IMR-90 (cell line): ENCODE results near the gene MRM2. TPM values are rescaled to one million over a fixed set of nuclear protein-coding genes. Genes with fewer than 3 reads are reported as not detected.

Experiments used
- ATAC-seq: fragments of 200-7000 bp; cut with Tn5 transposase; 2 replicates; pipeline ENCODE4 v1.9.1; 2020; ENCODE audit warnings: low read depth, mild to moderate bottlenecking, moderate library complexity
- BruUV-seq: library from RNA; stranded (reverse); fragments of 400-500 nt; replicated peaks from 2 replicates; lab custom pipeline; 2021; lab: Mats Ljungman, UMichigan
- CTCF ChIA-PET: fragments of 300-600 bp; formaldehyde crosslinking; extraction: SDS; loops from one replicate; lab custom pipeline; 2021; ENCODE audit warnings: antibody characterized with exemption; lab: Yijun Ruan, JAX
- POLR2A ChIA-PET: fragments of 300-600 bp; sonication (Branson Sonifier 250); formaldehyde crosslinking; loops from one replicate; lab custom pipeline; 2022; ENCODE audit warnings: antibody characterized with exemption; ENCODE audit not compliant: unreplicated experiment; lab: Charles Lee
- DNase-seq: peaks from one replicate; pipeline ENCODE4 v3.0.0; 2013
- H2AFZ ChIP-seq: replicated peaks from 2 replicates; pipeline ENCODE3; 2013; ENCODE audit warnings: low read length, mild to moderate bottlenecking; ENCODE audit not compliant: poor library complexity
- H2AK5ac ChIP-seq: 2 replicates; pipeline ENCODE4 v1.6.1; 2013; ENCODE audit warnings: low read depth, low read length, inconsistent platforms
- H2AK9ac ChIP-seq: replicated peaks from 2 replicates; pipeline ENCODE3; 2013; ENCODE audit warnings: mild to moderate bottlenecking, low read depth, low read length, moderate library complexity; ENCODE audit not compliant: poor library complexity
- H2BK120ac ChIP-seq: 2 replicates; pipeline ENCODE4 v1.6.1; 2013; ENCODE audit warnings: low read depth, low read length, inconsistent platforms
- H2BK15ac ChIP-seq: 3 replicates; pipeline ENCODE4 v1.6.1; 2013; ENCODE audit warnings: low read depth, low read length, inconsistent platforms
- H2BK20ac ChIP-seq: 2 replicates; pipeline ENCODE4 v1.6.1; 2013; ENCODE audit warnings: low read depth, mild to moderate bottlenecking, inconsistent platforms, low read length, moderate library complexity
- H2BK5ac ChIP-seq: 2 replicates; pipeline ENCODE4 v1.6.1; 2013; ENCODE audit warnings: mild to moderate bottlenecking, low read depth, low read length, inconsistent platforms; ENCODE audit not compliant: poor library complexity, severe bottlenecking
- H3K14ac ChIP-seq: replicated peaks from 2 replicates; pipeline ENCODE4 v1.6.1; 2013; ENCODE audit warnings: low read depth, low read length, inconsistent platforms
- H3K18ac ChIP-seq: 2 replicates; pipeline ENCODE4 v1.6.1; 2013; ENCODE audit warnings: low read depth, low read length, control low read depth
- H3K23ac ChIP-seq: 2 replicates; pipeline ENCODE4 v1.6.1; 2013; ENCODE audit warnings: low read depth, low read length, inconsistent platforms
- H3K27ac ChIP-seq: 2 replicates; pipeline ENCODE4 v1.5.1; 2013; ENCODE audit warnings: mild to moderate bottlenecking, control low read depth, low read length; ENCODE audit not compliant: insufficient read depth
- H3K27me3 ChIP-seq: 2 replicates; pipeline ENCODE4 v1.6.1; 2013; ENCODE audit warnings: low read length; ENCODE audit not compliant: control insufficient read depth, insufficient read depth
- H3K36me3 ChIP-seq: 2 replicates; pipeline ENCODE4 v1.6.1; 2013; ENCODE audit warnings: low read length, mixed read lengths; ENCODE audit not compliant: control insufficient read depth, insufficient read depth
- H3K4ac ChIP-seq: 2 replicates; pipeline ENCODE4 v1.6.1; 2013; ENCODE audit warnings: low read depth, low read length, inconsistent platforms
- H3K4me1 ChIP-seq: 2 replicates; pipeline ENCODE4 v1.6.1; 2013; ENCODE audit warnings: low read length, mixed read lengths; ENCODE audit not compliant: control insufficient read depth, insufficient read depth
- H3K4me2 ChIP-seq: 2 replicates; pipeline ENCODE4 v1.6.1; 2013; ENCODE audit warnings: low read depth, mild to moderate bottlenecking, control low read depth, low read length, moderate library complexity
- H3K4me3 ChIP-seq: 2 replicates; pipeline ENCODE4 v1.5.1; 2013; ENCODE audit warnings: low read depth, mild to moderate bottlenecking, control low read depth, low read length, moderate library complexity; ENCODE audit not compliant: insufficient read depth
- H3K56ac ChIP-seq: 2 replicates; pipeline ENCODE4 v1.6.1; 2013; ENCODE audit warnings: low read length, inconsistent platforms; ENCODE audit not compliant: insufficient read depth; ENCODE audit errors: extremely low read depth
- H3K79me1 ChIP-seq, 2 experiments: 2 replicates each; pipeline ENCODE4 v1.6.1; 2013; ENCODE audit warnings: low read length in 2 of 2, inconsistent platforms in 1 of 2, low read depth in 1 of 2
- H3K9ac ChIP-seq: 2 replicates; pipeline ENCODE4 v1.6.1; 2013; ENCODE audit warnings: low read depth, low read length, control low read depth
- H3K9me1 ChIP-seq: 2 replicates; pipeline ENCODE4 v1.6.1; 2013; ENCODE audit warnings: low read length, inconsistent platforms; ENCODE audit not compliant: insufficient read depth
- H3K9me3 ChIP-seq: 2 replicates; pipeline ENCODE4 v1.6.1; 2013; ENCODE audit warnings: low read length; ENCODE audit not compliant: control insufficient read depth, insufficient read depth
- H4K20me1 ChIP-seq: 2 replicates; pipeline ENCODE4 v1.6.1; 2013; ENCODE audit warnings: low read length, inconsistent platforms; ENCODE audit not compliant: insufficient read depth
- H4K5ac ChIP-seq: 2 replicates; pipeline ENCODE4 v1.6.1; 2013; ENCODE audit warnings: mild to moderate bottlenecking, low read depth, low read length, control low read depth
- H4K8ac ChIP-seq, 2 experiments: 2 replicates each; pipeline ENCODE4 v1.6.1; 2013; ENCODE audit warnings: low read depth in 2 of 2, low read length in 2 of 2, control low read depth in 1 of 2, inconsistent platforms in 1 of 2
- H4K91ac ChIP-seq: 2 replicates; pipeline ENCODE4 v1.6.1; 2013; ENCODE audit warnings: low read depth, low read length, inconsistent platforms; ENCODE audit not compliant: insufficient read depth
- CEBPB ChIP-seq: IDR thresholded peaks from 2 replicates; pipeline ENCODE4 v1.6.1; 2012; ENCODE audit warnings: low read depth, low read length, improper control_type of control experiment
- MXI1 ChIP-seq: IDR thresholded peaks from 2 replicates; pipeline ENCODE4 v1.6.1; 2012; ENCODE audit warnings: low read depth, mild to moderate bottlenecking, low read length, moderate library complexity, borderline replicate concordance
- NFE2L2 ChIP-seq: fragments of 150-350 bp; IDR thresholded peaks from 2 replicates; pipeline ENCODE4 v1.6.1; 2016; ENCODE audit warnings: low read depth, mild to moderate bottlenecking, low read length
- WGBS, 2 experiments: methylation state at CpG; one replicate each; pipeline versions ENCODE4 v1.1.5 to v1.1.7; 2013; ENCODE audit warnings: missing lambda C conversion rate in 2 of 2; ENCODE audit not compliant: insufficient read length in 1 of 2; ENCODE audit errors: extremely low coverage in 2 of 2; 5-methylcytosine and 5-hydroxymethylcytosine counted together
- dilution Hi-C: fragments of 300-500 bp; cut with HindIII; formaldehyde crosslinking; loops from one replicate; pipeline ENCODE4 v1.14.3; 2018; ENCODE audit warnings: low sequenced_read_pairs; ENCODE audit not compliant: unreplicated experiment
- in situ Hi-C: fragments of 300-500 bp; cut with MboI; formaldehyde crosslinking; loops from 3 replicates; pipeline ENCODE4 v1.14.3; 2019; ENCODE audit warnings: low sequenced_read_pairs, inconsistent platforms, mixed read lengths
- intact Hi-C: fragments of 100-400 bp; cut with micrococcal nuclease; formaldehyde crosslinking; loops from 2 replicates; pipeline ENCODE4 v1.10.0; 2022
- polyA plus RNA-seq, 3 experiments: library from polyadenylated mRNA; depleted of rRNA; stranded (reverse); fragments of >200 nt; gene quantifications; 2 replicates each; pipeline ENCODE4 v1.2.3, GENCODE V29; 2012; ENCODE audit warnings: low replicate concordance in 1 of 3
- total RNA-seq: library from RNA; depleted of rRNA; stranded (reverse); fragments of >200 nt; gene quantifications from 2 replicates; pipeline ENCODE4 v1.2.3, GENCODE V29; 2012
- TF ChIP-seq, protein P1 (sequence below): fragments of 150-350 bp; IDR thresholded peaks from 2 replicates; pipeline ENCODE4 v1.6.1; 2016; ENCODE audit warnings: low read depth, mild to moderate bottlenecking, low read length, moderate library complexity, borderline replicate concordance
- TF ChIP-seq, protein P2 (sequence below): conservative IDR thresholded peaks from 2 replicates; pipeline ENCODE4 v1.5.1; 2012; ENCODE audit warnings: mild to moderate bottlenecking, low read depth, low read length, improper control_type of control experiment

MRM2 gene
- total and polyA plus RNA-seq, 2 of the 4 experiments (the other 2 are of a cell fraction): 19.1 to 23.8 TPM

DNA sequence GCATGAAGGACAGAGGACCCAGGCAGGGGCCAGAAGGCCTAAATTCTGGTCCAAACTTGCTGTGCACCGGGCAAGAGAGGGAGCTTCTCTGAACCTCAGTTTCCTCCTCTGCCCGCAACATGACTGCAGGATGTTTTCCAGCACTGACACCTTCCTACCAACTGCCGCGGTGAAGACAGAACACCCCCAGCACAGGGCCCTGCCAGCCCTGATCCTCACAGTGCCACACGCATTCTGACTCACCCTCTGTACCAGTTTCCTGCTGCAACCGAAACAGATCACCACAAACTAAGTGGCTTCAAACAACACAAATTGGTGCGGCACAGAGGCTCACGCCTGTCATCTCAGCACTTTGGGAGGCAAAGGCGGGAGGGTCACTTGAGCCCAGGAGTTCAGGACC is 27.4 kb downstream of the MRM2 start:
- no peak overlapping the region for H3K4me2 ChIP-seq

More for the DNA sequence above, 27.4 kb downstream of the MRM2 start:
- TF ChIP-seq, protein P1, sequence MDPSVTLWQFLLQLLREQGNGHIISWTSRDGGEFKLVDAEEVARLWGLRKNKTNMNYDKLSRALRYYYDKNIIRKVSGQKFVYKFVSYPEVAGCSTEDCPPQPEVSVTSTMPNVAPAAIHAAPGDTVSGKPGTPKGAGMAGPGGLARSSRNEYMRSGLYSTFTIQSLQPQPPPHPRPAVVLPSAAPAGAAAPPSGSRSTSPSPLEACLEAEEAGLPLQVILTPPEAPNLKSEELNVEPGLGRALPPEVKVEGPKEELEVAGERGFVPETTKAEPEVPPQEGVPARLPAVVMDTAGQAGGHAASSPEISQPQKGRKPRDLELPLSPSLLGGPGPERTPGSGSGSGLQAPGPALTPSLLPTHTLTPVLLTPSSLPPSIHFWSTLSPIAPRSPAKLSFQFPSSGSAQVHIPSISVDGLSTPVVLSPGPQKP: no peak
- TF ChIP-seq, protein P2, sequence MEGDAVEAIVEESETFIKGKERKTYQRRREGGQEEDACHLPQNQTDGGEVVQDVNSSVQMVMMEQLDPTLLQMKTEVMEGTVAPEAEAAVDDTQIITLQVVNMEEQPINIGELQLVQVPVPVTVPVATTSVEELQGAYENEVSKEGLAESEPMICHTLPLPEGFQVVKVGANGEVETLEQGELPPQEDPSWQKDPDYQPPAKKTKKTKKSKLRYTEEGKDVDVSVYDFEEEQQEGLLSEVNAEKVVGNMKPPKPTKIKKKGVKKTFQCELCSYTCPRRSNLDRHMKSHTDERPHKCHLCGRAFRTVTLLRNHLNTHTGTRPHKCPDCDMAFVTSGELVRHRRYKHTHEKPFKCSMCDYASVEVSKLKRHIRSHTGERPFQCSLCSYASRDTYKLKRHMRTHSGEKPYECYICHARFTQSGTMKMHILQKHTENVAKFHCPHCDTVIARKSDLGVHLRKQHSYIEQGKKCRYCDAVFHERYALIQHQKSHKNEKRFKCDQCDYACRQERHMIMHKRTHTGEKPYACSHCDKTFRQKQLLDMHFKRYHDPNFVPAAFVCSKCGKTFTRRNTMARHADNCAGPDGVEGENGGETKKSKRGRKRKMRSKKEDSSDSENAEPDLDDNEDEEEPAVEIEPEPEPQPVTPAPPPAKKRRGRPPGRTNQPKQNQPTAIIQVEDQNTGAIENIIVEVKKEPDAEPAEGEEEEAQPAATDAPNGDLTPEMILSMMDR: no peak
- TF ChIP-seq NFE2L2: no peak
- no peak for TF ChIP-seq CEBPB
- TF ChIP-seq MXI1: no peak
- Histone ChIP-seq H3K23ac (no peak overlapping the region), H3K36me3 (peaks cover 60% of the 10 kb centered on the region), H2AK9ac (no peak overlapping the region), H4K20me1 (no peaks in the 10 kb centered on the region), H2BK5ac (no peak overlapping the region), H3K4me1 (no peaks in the 10 kb centered on the region), H3K14ac (no peak overlapping the region), H3K18ac (no peak overlapping the region), H4K5ac (no peak overlapping the region), H3K4ac (no peak overlapping the region), H2BK120ac (no peak overlapping the region), H4K8ac (no peak overlapping the region), H3K9ac (no peak overlapping the region), H3K79me1 (no peaks in the 10 kb centered on the region; a peak in 1 of 4 replicates), H2AFZ (no peak overlapping the region), H3K9me3 (no peaks in the 10 kb centered on the region), H4K91ac (no peak overlapping the region), H3K9me1 (peaks cover 4% of the 10 kb centered on the region; the same call in 1 of the 2 replicates), H2BK15ac (no peak overlapping the region), H2AK5ac (no peak overlapping the region), H3K56ac (no peak overlapping the region), H3K27me3 (no peaks in the 10 kb centered on the region), H3K27ac (no peak overlapping the region), H2BK20ac (no peak overlapping the region), H3K4me3 (no peak overlapping the region)
- no TSS peak for BruUV-seq
- CTCF ChIA-PET: no interaction called here
- dilution Hi-C loops: no loop called here
- in situ Hi-C loops: loop anchor here (10.0 kb wide), 1 partner anchor 560 kb away; no protein-coding TSS in a partner anchor
- DNase-seq (no peak), ATAC-seq (no peak)
- intact Hi-C loops: no loop called here
- POLR2A ChIA-PET: no interaction called here
- 95% methylated on average over 6 of the region's 9 CpGs; no CpG with 5 or more reads in 1 of the 2 experiments for WGBS, 2 experiments
